GM21529 (cell line): ENCODE results near the gene PTCH1.

Experiments used
- ATAC-seq: cut with Tn5 transposase; IDR thresholded peaks from one replicate; pipeline ENCODE4 v1.9.1; 2021; ENCODE audit not compliant: unreplicated experiment

PTCH1 gene

GRCh38 chr9:95468791-95469190, 48.0 kb downstream of the PTCH1 start:
- no peak for ATAC-seq

GRCh38 chr9:95465115-95465514, 51.7 kb downstream of the PTCH1 start:
- ATAC-seq: no peak

GRCh38 chr9:95463148-95464060, 53.4 kb downstream of the PTCH1 start:
- peak; percentile 12 for ATAC-seq

- ATAC-seq: peak; percentile 95
These were observed 54.3 kb downstream of the PTCH1 start for GRCh38 chr9:95462249-95463147.

- no peak for ATAC-seq
These were observed 55.1 kb downstream of the PTCH1 start for GRCh38 chr9:95461448-95462248.

GRCh38 chr9:95460518-95461164, 56.1 kb downstream of the PTCH1 start:
- ATAC-seq: no peak

GRCh38 chr9:95459851-95460517, 56.8 kb downstream of the PTCH1 start:
- no peak for ATAC-seq

- no peak for ATAC-seq
These were observed 57.6 kb downstream of the PTCH1 start for GRCh38 chr9:95459178-95459577.

GRCh38 chr9:95458666-95459065, 58.1 kb downstream of the PTCH1 start:
- ATAC-seq: no peak

GRCh38 chr9:95457769-95458168, 59.0 kb downstream of the PTCH1 start:
- no peak for ATAC-seq

GRCh38 chr9:95455714-95456113, 61.1 kb downstream of the PTCH1 start:
- ATAC-seq: no peak

- no peak for ATAC-seq
These were observed 64.6 kb downstream of the PTCH1 start for GRCh38 chr9:95452176-95452575.

GRCh38 chr9:95451065-95451426, 65.7 kb downstream of the PTCH1 start:
- ATAC-seq: no peak

GRCh38 chr9:95450171-95451064, 66.4 kb downstream of the PTCH1 start:
- ATAC-seq: no peak

- no peak for ATAC-seq
These were observed 67.8 kb downstream of the PTCH1 start for GRCh38 chr9:95449016-95449415.

- no peak for ATAC-seq
These were observed 68.9 kb downstream of the PTCH1 start for GRCh38 chr9:95447660-95448420.

- ATAC-seq: no peak
These were observed 69.8 kb downstream of the PTCH1 start for GRCh38 chr9:95446984-95447383.

GRCh38 chr9:95446259-95446658, 70.5 kb downstream of the PTCH1 start:
- no peak for ATAC-seq
